ENCODE data around the gene HS6ST2.

GRCh38 chrX:132757066-132757623 lies 201.3 kb downstream of the HS6ST2 start:
- no peak for TF ChIP-seq POLR2A (IDR thresholded peaks at IDR 0.05)
- TF ChIP-seq POLR2AphosphoS5 (IDR thresholded peaks at IDR 0.05), result no peak
